Endothelial cell of umbilical vein (primary cell): Measurements from ENCODE around the gene DAB1. TPM values are rescaled to one million over a fixed set of nuclear protein-coding genes. Genes with fewer than 3 reads are reported as not detected.

ENCODE experiments used
- BruUV-seq: library from RNA; stranded (reverse); fragments of 400-500 nt; replicated peaks from 2 replicates; lab custom pipeline; 2021; lab: Mats Ljungman, UMichigan
- CTCF ChIA-PET: fragments of 300-600, 350-600 bp; sonication (Branson Sonifier 250); formaldehyde crosslinking; loops from one replicate; lab custom pipeline; 2021; ENCODE audit warnings: antibody characterized with exemption, inconsistent platforms; lab: Charles Lee
- POLR2A ChIA-PET: fragments of 300-600, 350-600 bp; sonication (Branson Sonifier 250); formaldehyde crosslinking; loops from one replicate; lab custom pipeline; 2021; ENCODE audit warnings: antibody characterized with exemption, inconsistent platforms; lab: Charles Lee
- DNase-seq: peaks from one replicate; pipeline ENCODE4 v3.0.0-alpha.2; 2011; ENCODE audit warnings: low read depth, low spot score
- FAIRE-seq: peaks from 2 replicates; lab custom pipeline; 2011; peaks lifted over from hg19 to GRCh38; lab: Jason Lieb, UNC
- H2AFZ ChIP-seq: 2 replicates; pipeline ENCODE4 v1.6.0; 2012; ENCODE audit warnings: low read depth, low read length, control low read depth, inconsistent platforms
- H3K27ac ChIP-seq: 2 replicates; pipeline ENCODE4 v1.5.1; 2011; ENCODE audit warnings: low read depth, mild to moderate bottlenecking, control low read depth, low read length, moderate library complexity; ENCODE audit not compliant: insufficient read depth
- H3K27me3 ChIP-seq, 2 experiments: 2 replicates each; pipeline versions ENCODE4 v1.6.0 to v1.6.1; 2011; ENCODE audit warnings: low read length in 2 of 2, mixed read lengths in 1 of 2; ENCODE audit not compliant: control insufficient read depth in 2 of 2, insufficient read depth in 2 of 2
- H3K36me3 ChIP-seq, 2 experiments: 2 replicates in 1 of 2; 3 replicates in 1 of 2; pipeline ENCODE4 v1.5.1; 2011; ENCODE audit warnings: low read length in 2 of 2, mild to moderate bottlenecking in 1 of 2, moderate library complexity in 1 of 2; ENCODE audit not compliant: control insufficient read depth in 2 of 2, insufficient read depth in 2 of 2; ENCODE audit errors: extremely low read depth in 1 of 2
- H3K4me1 ChIP-seq: 3 replicates; pipeline ENCODE4 v1.5.1; 2011; ENCODE audit warnings: mild to moderate bottlenecking, low read length; ENCODE audit not compliant: control insufficient read depth, insufficient read depth; ENCODE audit errors: extremely low read depth
- H3K4me2 ChIP-seq: 2 replicates; pipeline ENCODE4 v1.6.1; 2011; ENCODE audit warnings: low read length, control low read depth, mixed read lengths; ENCODE audit not compliant: insufficient read depth
- H3K4me3 ChIP-seq, 3 experiments: fragments of 200-600 bp in 1 of 3; sonication (generic), shearing (Covaris generic) in 1 of 3; replicated peaks in 1 of 3; 2 replicates each; pipeline ENCODE4 v1.5.1; 2011 to 2016; ENCODE audit warnings: control low read depth in 3 of 3, low read length in 3 of 3, mild to moderate bottlenecking in 2 of 3, inconsistent platforms in 1 of 3, low read depth in 1 of 3, moderate library complexity in 1 of 3; ENCODE audit not compliant: insufficient read depth in 1 of 3
- H3K79me2 ChIP-seq: 2 replicates; pipeline ENCODE4 v1.6.0; 2012; ENCODE audit warnings: low read length, inconsistent platforms; ENCODE audit not compliant: control insufficient read depth, insufficient read depth
- H3K9ac ChIP-seq: replicated peaks from 2 replicates; pipeline ENCODE3; 2011; ENCODE audit warnings: low read length, control low read depth; ENCODE audit not compliant: insufficient read depth; ENCODE audit errors: extremely low read depth
- H3K9me1 ChIP-seq: replicated peaks from 3 replicates; pipeline ENCODE4 v1.6.0; 2011; ENCODE audit warnings: mild to moderate bottlenecking, low read length; ENCODE audit not compliant: control insufficient read depth, insufficient read depth; ENCODE audit errors: extremely low read depth
- H3K9me3 ChIP-seq: replicated peaks from 2 replicates; pipeline ENCODE4 v1.5.1; 2012; ENCODE audit warnings: low read length, inconsistent platforms; ENCODE audit not compliant: control insufficient read depth, insufficient read depth
- H4K20me1 ChIP-seq: replicated peaks from 2 replicates; pipeline ENCODE3; 2011; ENCODE audit warnings: mild to moderate bottlenecking, low read length; ENCODE audit not compliant: control insufficient read depth, insufficient read depth; ENCODE audit errors: extremely low read depth
- CTCF ChIP-seq, 2 donors: IDR thresholded peaks; 1 replicate in 1 of 2; 2 replicates in 1 of 2; pipeline ENCODE4 v1.5.1; 2011; ENCODE audit warnings: low read length in 2 of 2, mild to moderate bottlenecking in 2 of 2, moderate library complexity in 2 of 2, control low read depth in 1 of 2, inconsistent platforms in 1 of 2, low read depth in 1 of 2; ENCODE audit not compliant: insufficient read depth in 1 of 2; ENCODE audit errors: extremely low read depth in 1 of 2
- EZH2 ChIP-seq: IDR thresholded peaks from 2 replicates; pipeline ENCODE4 v1.6.1; 2012; ENCODE audit warnings: borderline replicate concordance, low read depth, mild to moderate bottlenecking, moderate library complexity, low read length, inconsistent platforms; ENCODE audit not compliant: severe bottlenecking
- FOS ChIP-seq: IDR thresholded peaks from 2 replicates; pipeline ENCODE4 v1.6.1; 2011; ENCODE audit warnings: mild to moderate bottlenecking, low read length, moderate library complexity, borderline replicate concordance; ENCODE audit not compliant: insufficient read depth
- GATA2 ChIP-seq: IDR thresholded peaks from 2 replicates; pipeline ENCODE4 v1.7.0; 2011; ENCODE audit warnings: low read depth, mild to moderate bottlenecking, moderate library complexity, mixed read lengths, low read length; ENCODE audit not compliant: insufficient read length, insufficient read depth
- JUN ChIP-seq: IDR thresholded peaks from 2 replicates; pipeline ENCODE4 v1.6.1; 2011; ENCODE audit warnings: borderline replicate concordance, low read depth; ENCODE audit not compliant: insufficient read length, insufficient read depth
- MAX ChIP-seq: IDR thresholded peaks from 2 replicates; pipeline ENCODE4 v1.6.1; 2011; ENCODE audit not compliant: insufficient read depth, insufficient read length
- MYC ChIP-seq: IDR thresholded peaks from one replicate; pipeline ENCODE4 v1.6.1; 2011; ENCODE audit warnings: mild to moderate bottlenecking, low read depth, low read length
- POLR2A ChIP-seq: IDR thresholded peaks from 2 replicates; pipeline ENCODE4 v1.6.1; 2012; ENCODE audit warnings: low read depth, mild to moderate bottlenecking, control low read depth, low read length
- POLR2AphosphoS5 ChIP-seq: IDR thresholded peaks from 2 replicates; pipeline ENCODE4 v1.6.1; 2012; ENCODE audit warnings: low read depth, mild to moderate bottlenecking, control low read depth, low read length, moderate library complexity; ENCODE audit not compliant: insufficient read depth
- dilution Hi-C: fragments of 300-500 bp; cut with MboI; formaldehyde crosslinking; loops from one replicate; pipeline ENCODE4 v1.15.0; 2019; ENCODE audit warnings: low sequenced_read_pairs; ENCODE audit not compliant: extremely low pct_ligation_motif_present
- intact Hi-C: fragments of 100-400 bp; cut with micrococcal nuclease; formaldehyde crosslinking; loops from one replicate; pipeline ENCODE4 v1.10.0; 2022
- polyA plus RNA-seq, 4 experiments: library from polyadenylated mRNA; depleted of rRNA in 3 of 4; stranded (reverse) in 3 of 4; unstranded in 1 of 4; fragments of >200 nt; gene quantifications; 2 replicates each; pipeline versions ENCODE4 v1.2.1 to v1.2.3, GENCODE V29; 2011 to 2012; ENCODE audit warnings: missing spikeins in 1 of 4
- total RNA-seq: library from RNA; stranded (reverse); gene quantifications from 2 replicates; pipeline ENCODE4 v1.2.3, GENCODE V29; 2021

DAB1 gene
- total and polyA plus RNA-seq, 2 donors (not counting 3 experiments of a cell fraction or from before 2014, with no cell fraction given) = not detected

GRCh38 chr1:57115030-57115614, 308.7 kb downstream of the DAB1 start:
- BruUV-seq = no TSS peak

More at GRCh38 chr1:57115030-57115614, 308.7 kb downstream of the DAB1 start:
- Histone ChIP-seq H3K27ac (no peak overlapping the region), H3K4me3 (no peak overlapping the region), H3K9ac (no peak overlapping the region), H3K36me3 (no peaks in the 10 kb centered on the region), H4K20me1 (no peaks in the 10 kb centered on the region), H3K9me1 (no peaks in the 10 kb centered on the region), H3K4me1 (no peaks in the 10 kb centered on the region), H2AFZ (no peak overlapping the region), H3K9me3 (no peaks in the 10 kb centered on the region), H3K79me2 (no peaks in the 10 kb centered on the region), H3K27me3 (no peaks in the 10 kb centered on the region), H3K4me2 (no peak overlapping the region)
- FAIRE-seq (no peak), DNase-seq (no peak)
- intact Hi-C loops (no loop called here), dilution Hi-C loops (no loop called here)
- POLR2A ChIA-PET = no interaction called here
- CTCF ChIA-PET = no interaction called here
- TF ChIP-seq GATA2 (no peak), POLR2A (no peak), CTCF (IDR thresholded peaks at IDR 0.05; ENCODE audit: extremely low read depth in 1 of 2, insufficient read depth in 1 of 2, low read depth in 1 of 2, low read length in 2 of 2) (no peak), MYC (no peak), JUN (no peak), EZH2 (no peak), POLR2AphosphoS5 (no peak), MAX (no peak), FOS (no peak)
